Stomach (tissue), 19 donors: ENCODE results near the gene DUSP21. TPM values are rescaled to one million over a fixed set of nuclear protein-coding genes. Genes with fewer than 3 reads are reported as not detected.

Experiments used
- DNase-seq, 2 donors: peaks; one replicate each; pipeline versions ENCODE4 v3.0.0 to v3.0.0-alpha.2; 2013 to 2019
- H3K27ac ChIP-seq, 5 donors: fragments of 200-600 bp in 4 of 5; sonication (generic) in 4 of 5; one replicate each; pipeline ENCODE4 v1.5.1; 2013 to 2019; ENCODE audit warnings: mild to moderate bottlenecking in 1 of 5, moderate library complexity in 1 of 5
- H3K27me3 ChIP-seq, 3 donors: fragments of 200-600 bp; sonication (generic); one replicate each; pipeline ENCODE4 v1.5.1; 2017 to 2019; ENCODE audit warnings: mixed run types in 1 of 3
- H3K36me3 ChIP-seq, 4 donors: fragments of 200-600 bp; sonication (generic); 1 replicate in 3 of 4; 2 replicates in 1 of 4; pipeline ENCODE4 v1.5.1; 2016 to 2019
- H3K4me1 ChIP-seq, 4 donors: fragments of 200-600 bp; sonication (generic); one replicate each; pipeline ENCODE4 v1.5.1; 2016 to 2019
- H3K4me3 ChIP-seq, 4 donors: fragments of 200-600 bp; sonication (generic) in 3 of 4; one replicate each; pipeline ENCODE4 v1.5.1; 2016 to 2019; ENCODE audit warnings: mild to moderate bottlenecking in 1 of 4
- H3K9me3 ChIP-seq, 4 donors: fragments of 200-600 bp; sonication (generic); one replicate each; pipeline ENCODE4 v1.5.1; 2016 to 2019
- EP300 ChIP-seq: sonication (generic); formaldehyde crosslinking; IDR thresholded peaks from one replicate; pipeline ENCODE4 v1.6.1; 2017; ENCODE audit warnings: antibody characterized with exemption
- POLR2A ChIP-seq, 4 donors: fragments of 450-650 bp; IDR thresholded peaks; one replicate each; pipeline ENCODE4 v1.6.1; 2016; ENCODE audit warnings: antibody characterized with exemption in 4 of 4, control low read depth in 2 of 4, mild to moderate bottlenecking in 1 of 4, moderate library complexity in 1 of 4
- POLR2AphosphoS5 ChIP-seq, 3 donors: sonication (generic); formaldehyde crosslinking; IDR thresholded peaks; one replicate each; pipeline ENCODE4 v1.6.1; 2016; ENCODE audit warnings: antibody characterized with exemption in 3 of 3
- WGBS, 5 donors: extraction: QIAGEN DNeasy Blood & Tissue Kit in 3 of 5; methylation state at CpG; one replicate each; pipeline versions ENCODE4 v1.1.5 to v1.1.7; 2013 to 2018; 5-methylcytosine and 5-hydroxymethylcytosine counted together
- intact Hi-C: fragments of 100-400 bp; cut with DNase I; formaldehyde crosslinking; loops from one replicate; pipeline ENCODE4 v1.15.1; 2023; ENCODE audit warnings: low total_unique reads
- long read RNA-seq, 10 donors: transcript quantifications; one replicate each; lab custom pipeline, GENCODE V29; 2026
- polyA plus RNA-seq, 3 donors: library from polyadenylated mRNA; stranded (reverse); fragments of 200-250 nt; gene quantifications; one replicate each; pipeline ENCODE4 v1.2.3, GENCODE V29; 2013
- total RNA-seq, 5 donors: library from RNA; depleted of rRNA; stranded (reverse); fragments of >200 nt; gene quantifications; one replicate each; pipeline versions ENCODE4 v1.1.0 to v1.2.3, GENCODE V29; 2014 to 2016
- TF ChIP-seq, protein P1 (sequence below), 7 experiments: fragments of 450-650 bp in 4 of 7; fragments of 200-600 bp in 3 of 7; sonication (generic) in 3 of 7; IDR thresholded peaks; one replicate each; pipeline ENCODE4 v1.5.1; 2016 to 2019; ENCODE audit warnings: antibody characterized with exemption in 7 of 7, control low read depth in 2 of 7, mild to moderate bottlenecking in 1 of 7
- donor health status: healthy with polysubstance abuse.
- donor health status: Bipolar disorder and iron deficiency.
- donor health status: healthy.

DUSP21 gene
- total RNA-seq (not detected), polyA plus RNA-seq (not detected)
- long read RNA-seq, donor 1 = 0 reads
- long read RNA-seq, donor 2 = 0 reads
- long read RNA-seq, donor 3 = 0 reads
- long read RNA-seq, donor 4 = 0 reads
- long read RNA-seq, donor 5 = 0 reads
- long read RNA-seq, donor 6 = 0 reads
- long read RNA-seq, donor 7 = 0 reads
- long read RNA-seq, donor 8 = 0 reads
- long read RNA-seq, donor 9 = 0 reads
- long read RNA-seq, donor 10 = 0 reads

GRCh38 chrX:44843753-44844152, at the start of gene DUSP21:
TSS of gene DUSP21 (plus strand) at chrX:44844021. CDS start at chrX:44844133, 112 bp downstream.
- Histone ChIP-seq H3K36me3 (no peaks in the 10 kb centered on the region), H3K27ac (no peak within 1 kb of the TSS), H3K9me3 (no peaks in the 10 kb centered on the region), H3K27me3 (no peaks in the 10 kb centered on the region), H3K4me3 (no peak within 1 kb of the TSS), H3K4me1 (no peaks in the 10 kb centered on the region)
- no peak for DNase-seq
- intact Hi-C loops = no loop called here
- 85 to 95% (median 89%) methylated on average over 12 to 16 of the region's 16 CpGs for WGBS, 5 donors
- no peak for TF ChIP-seq EP300
- no peak for TF ChIP-seq POLR2A (IDR thresholded peaks at IDR 0.05)

- intact Hi-C loops = no loop called here
- WGBS, 5 donors = 31 to 52% (median 45%) methylated on average over 3 of the region's 3 CpGs
- Histone ChIP-seq H3K27ac (no peak overlapping the region), H3K27me3 (no peaks in the 10 kb centered on the region), H3K4me1 (no peaks in the 10 kb centered on the region), H3K36me3 (no peaks in the 10 kb centered on the region), H3K4me3 (no peak overlapping the region), H3K9me3 (no peaks in the 10 kb centered on the region)
- DNase-seq = no peak
- TF ChIP-seq POLR2A (IDR thresholded peaks at IDR 0.05) (no peak), POLR2AphosphoS5 (IDR thresholded peaks at IDR 0.05) (no peak), EP300 (no peak)
- TF ChIP-seq, protein P1, sequence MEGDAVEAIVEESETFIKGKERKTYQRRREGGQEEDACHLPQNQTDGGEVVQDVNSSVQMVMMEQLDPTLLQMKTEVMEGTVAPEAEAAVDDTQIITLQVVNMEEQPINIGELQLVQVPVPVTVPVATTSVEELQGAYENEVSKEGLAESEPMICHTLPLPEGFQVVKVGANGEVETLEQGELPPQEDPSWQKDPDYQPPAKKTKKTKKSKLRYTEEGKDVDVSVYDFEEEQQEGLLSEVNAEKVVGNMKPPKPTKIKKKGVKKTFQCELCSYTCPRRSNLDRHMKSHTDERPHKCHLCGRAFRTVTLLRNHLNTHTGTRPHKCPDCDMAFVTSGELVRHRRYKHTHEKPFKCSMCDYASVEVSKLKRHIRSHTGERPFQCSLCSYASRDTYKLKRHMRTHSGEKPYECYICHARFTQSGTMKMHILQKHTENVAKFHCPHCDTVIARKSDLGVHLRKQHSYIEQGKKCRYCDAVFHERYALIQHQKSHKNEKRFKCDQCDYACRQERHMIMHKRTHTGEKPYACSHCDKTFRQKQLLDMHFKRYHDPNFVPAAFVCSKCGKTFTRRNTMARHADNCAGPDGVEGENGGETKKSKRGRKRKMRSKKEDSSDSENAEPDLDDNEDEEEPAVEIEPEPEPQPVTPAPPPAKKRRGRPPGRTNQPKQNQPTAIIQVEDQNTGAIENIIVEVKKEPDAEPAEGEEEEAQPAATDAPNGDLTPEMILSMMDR (IDR thresholded peaks at IDR 0.05) = no peak
Observed at GRCh38 chrX:44795945-44796450, 47.8 kb upstream of the DUSP21 start.

DNA sequence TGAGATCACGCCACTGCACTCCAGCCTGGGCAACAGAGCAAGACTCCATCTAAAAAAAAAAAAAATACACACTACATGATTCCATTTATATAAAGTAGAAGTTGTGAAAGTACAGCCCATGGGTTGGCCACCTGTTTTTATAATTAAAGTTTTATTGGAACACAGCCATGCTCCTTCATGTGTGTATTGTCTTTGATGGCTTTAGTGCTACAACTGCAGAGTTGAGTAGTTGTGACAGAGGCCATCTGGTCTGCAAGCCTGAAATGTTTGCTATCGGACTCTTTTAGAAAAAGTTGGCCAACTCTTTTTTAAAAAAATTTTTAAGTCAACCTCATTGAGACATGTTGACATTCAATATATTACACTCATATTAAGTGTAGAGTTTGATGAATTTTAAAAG, 41.2 kb upstream of the DUSP21 start:
- Histone ChIP-seq H3K27ac (no peak overlapping the region), H3K27me3 (no peaks in the 10 kb centered on the region), H3K9me3 (no peaks in the 10 kb centered on the region), H3K4me3 (no peak overlapping the region), H3K36me3 (no peaks in the 10 kb centered on the region), H3K4me1 (no peaks in the 10 kb centered on the region)
- TF ChIP-seq, protein P1 (IDR thresholded peaks at IDR 0.05) = no peak
- TF ChIP-seq POLR2AphosphoS5 (IDR thresholded peaks at IDR 0.05) = no peak
- TF ChIP-seq POLR2A (IDR thresholded peaks at IDR 0.05) = no peak
- TF ChIP-seq EP300 = no peak
- DNase-seq = no peak
- intact Hi-C loops = no loop called here
- 77 to 96% (median 90%) methylated on average over 1 to 2 of the region's 2 CpGs for whole genome bisulfite sequencing, 5 donors

DNA sequence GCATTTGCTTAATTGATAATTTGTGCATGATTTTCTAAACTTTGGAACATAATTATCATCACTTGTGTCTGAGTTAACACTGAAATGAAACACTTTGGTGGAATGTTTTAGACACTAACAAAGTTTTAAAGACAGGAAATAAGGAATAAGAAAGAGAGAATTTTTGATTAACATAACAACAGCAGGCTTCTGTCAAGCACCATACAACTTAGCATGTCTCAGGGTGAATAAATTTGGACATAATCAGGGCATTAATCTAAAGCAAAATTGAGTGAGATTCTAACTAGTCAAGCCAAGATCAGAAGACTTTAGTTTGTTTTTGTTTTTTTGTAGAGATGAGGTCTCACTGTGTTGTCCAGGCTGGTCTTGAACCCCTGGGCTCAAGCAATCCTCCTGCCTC, 28.1 kb upstream of the DUSP21 start:
- TF ChIP-seq, protein P1 (IDR thresholded peaks at IDR 0.05) = no peak
- no peak for TF ChIP-seq POLR2A (IDR thresholded peaks at IDR 0.05)
- no peak for TF ChIP-seq POLR2AphosphoS5 (IDR thresholded peaks at IDR 0.05)
- no peak for TF ChIP-seq EP300
- H3K27ac ChIP-seq = no peak overlapping the region
- no peak for DNase-seq
- H3K27me3 ChIP-seq = no peaks in the 10 kb centered on the region
- no peaks in the 10 kb centered on the region for H3K36me3 ChIP-seq
- H3K9me3 ChIP-seq = peaks cover 0 to 3% (median 0%) of the 10 kb centered on the region in 4 donors
- H3K4me3 ChIP-seq = no peak overlapping the region
- intact Hi-C loops = no loop called here
- no peaks in the 10 kb centered on the region for H3K4me1 ChIP-seq

DNA sequence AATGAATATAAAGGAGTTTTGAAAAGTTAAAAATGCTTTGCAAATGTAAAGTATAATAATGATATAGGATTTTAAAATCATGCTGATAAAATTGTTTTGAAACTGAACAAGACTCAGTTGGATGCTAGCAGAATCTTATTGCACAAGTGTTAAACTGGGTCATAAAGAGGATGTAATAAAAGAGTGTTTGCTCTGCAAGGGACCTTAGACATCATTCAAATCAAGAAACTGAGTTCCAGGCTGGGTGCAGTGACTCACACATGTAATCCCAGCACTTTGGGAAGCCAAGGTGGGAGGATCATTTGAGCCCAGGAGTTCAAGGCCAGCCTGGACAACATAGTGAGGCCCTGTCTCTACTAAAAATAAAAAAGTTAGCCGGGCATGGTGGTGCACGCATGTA, 27.5 kb upstream of the DUSP21 start:
- TF ChIP-seq POLR2A (IDR thresholded peaks at IDR 0.05) (no peak), POLR2AphosphoS5 (IDR thresholded peaks at IDR 0.05) (no peak), EP300 (no peak)
- TF ChIP-seq, protein P1 (IDR thresholded peaks at IDR 0.05) = no peak
- H3K9me3 ChIP-seq = peaks cover 0 to 3% (median 0%) of the 10 kb centered on the region in 4 donors
- no peak overlapping the region for H3K4me3 ChIP-seq
- H3K27me3 ChIP-seq = no peaks in the 10 kb centered on the region
- intact Hi-C loops = no loop called here
- no peak for DNase-seq
- WGBS, 5 donors = 89 to 100% (median 95%) methylated on average over 2 of the region's 2 CpGs
- no peaks in the 10 kb centered on the region for H3K36me3 ChIP-seq
- no peak overlapping the region for H3K27ac ChIP-seq
- H3K4me1 ChIP-seq = no peaks in the 10 kb centered on the region
